OCI-LY7 (cell line): ENCODE results near the gene SLC35F4. TPM values are rescaled to one million over a fixed set of nuclear protein-coding genes. Genes with fewer than 3 reads are reported as not detected.

Experiments
- BruUV-seq: library from RNA; stranded (reverse); fragments of 400-500 nt; replicated peaks from 2 replicates; lab custom pipeline; 2021; lab: Mats Ljungman, UMichigan
- CTCF ChIA-PET: fragments of 300-600 bp; sonication (Branson Sonifier 250); formaldehyde crosslinking; loops from one replicate; lab custom pipeline; 2022; ENCODE audit warnings: antibody characterized with exemption; ENCODE audit not compliant: unreplicated experiment; lab: Charles Lee
- POLR2A ChIA-PET: fragments of 300-600 bp; sonication (Branson Sonifier 250); formaldehyde crosslinking; loops from one replicate; lab custom pipeline; 2022; ENCODE audit warnings: antibody characterized with exemption; lab: Charles Lee
- DNase-seq: peaks from one replicate; pipeline ENCODE4 v3.0.0-alpha.2; 2015; ENCODE audit warnings: low spot score
- H2AFZ ChIP-seq: fragments of 200-600 bp; sonication (generic), shearing (Covaris generic); 2 replicates; pipeline ENCODE4 v1.6.1; 2014; ENCODE audit warnings: mild to moderate bottlenecking, antibody characterized with exemption, low read length, moderate library complexity
- H3K27ac ChIP-seq: fragments of 200-600 bp; sonication (generic); 2 replicates; pipeline ENCODE4 v1.5.1; 2014; ENCODE audit warnings: mixed run types, low read depth, mild to moderate bottlenecking, moderate library complexity, low read length, inconsistent platforms; ENCODE audit not compliant: poor library complexity, severe bottlenecking
- H3K36me3 ChIP-seq: fragments of 200-600 bp; sonication (generic); 2 replicates; pipeline ENCODE4 v1.6.1; 2014; ENCODE audit warnings: mild to moderate bottlenecking, antibody characterized with exemption, low read length, moderate library complexity, mixed read lengths; ENCODE audit not compliant: insufficient read depth
- H3K4me1 ChIP-seq: fragments of 200-600 bp; sonication (generic); 2 replicates; pipeline ENCODE4 v1.5.1; 2014; ENCODE audit warnings: mild to moderate bottlenecking, low read length; ENCODE audit not compliant: insufficient read depth, poor library complexity, severe bottlenecking
- H3K4me2 ChIP-seq: fragments of 200-600 bp; sonication (generic); 2 replicates; pipeline ENCODE4 v1.6.1; 2014; ENCODE audit warnings: mild to moderate bottlenecking, low read length
- H3K4me3 ChIP-seq: fragments of 200-600 bp; sonication (generic); 2 replicates; pipeline ENCODE4 v1.5.1; 2014; ENCODE audit warnings: mild to moderate bottlenecking, low read depth, low read length; ENCODE audit not compliant: poor library complexity, severe bottlenecking
- H3K79me2 ChIP-seq: fragments of 200-600 bp; sonication (generic); 2 replicates; pipeline ENCODE4 v1.6.1; 2016; ENCODE audit warnings: low read depth, mild to moderate bottlenecking, low read length, moderate library complexity, mixed read lengths; ENCODE audit not compliant: insufficient read depth
- H3K9me2 ChIP-seq: fragments of 200-600 bp; sonication (generic); 2 replicates; pipeline ENCODE4 v1.6.1; 2016; ENCODE audit warnings: mild to moderate bottlenecking, low read length, mixed read lengths; ENCODE audit not compliant: insufficient read depth
- H3K9me3 ChIP-seq: fragments of 200-600 bp; sonication (generic); 2 replicates; pipeline ENCODE4 v1.6.1; 2014; ENCODE audit warnings: mild to moderate bottlenecking, mixed run types, low read length, mixed read lengths
- H4K20me1 ChIP-seq: fragments of 200-600 bp; sonication (generic); 2 replicates; pipeline ENCODE4 v1.6.1; 2014; ENCODE audit warnings: mild to moderate bottlenecking, antibody characterized with exemption, low read length, moderate library complexity, mixed read lengths; ENCODE audit not compliant: insufficient read depth
- CTCF ChIP-seq: fragments of 200-600 bp; sonication (generic); conservative IDR thresholded peaks from 2 replicates; pipeline ENCODE4 v1.5.1; 2014; ENCODE audit warnings: mild to moderate bottlenecking, antibody characterized with exemption, low read length, moderate library complexity, mixed read lengths
- EZH2phosphoT487 ChIP-seq: fragments of 200-600 bp; sonication (generic); IDR thresholded peaks from 2 replicates; pipeline ENCODE4 v1.6.1; 2018; ENCODE audit warnings: low read depth, borderline replicate concordance, mild to moderate bottlenecking, mixed run types, antibody characterized with exemption, low read length, moderate library complexity, mixed read lengths
- intact Hi-C: fragments of 100-400 bp; cut with micrococcal nuclease; formaldehyde crosslinking; loops from one replicate; pipeline ENCODE4 v1.10.0; 2022; ENCODE audit not compliant: unreplicated experiment
- total RNA-seq, 2 experiments: library from RNA; depleted of rRNA in 1 of 2; stranded (reverse); fragments of >200 nt in 1 of 2; shearing (Covaris generic) in 1 of 2; gene quantifications; 2 replicates each; pipeline ENCODE4 v1.2.3, GENCODE V29; 2014 to 2022

The SLC35F4 gene
- total RNA-seq, 2 experiments from 2014 or later, result not detected

DNA sequence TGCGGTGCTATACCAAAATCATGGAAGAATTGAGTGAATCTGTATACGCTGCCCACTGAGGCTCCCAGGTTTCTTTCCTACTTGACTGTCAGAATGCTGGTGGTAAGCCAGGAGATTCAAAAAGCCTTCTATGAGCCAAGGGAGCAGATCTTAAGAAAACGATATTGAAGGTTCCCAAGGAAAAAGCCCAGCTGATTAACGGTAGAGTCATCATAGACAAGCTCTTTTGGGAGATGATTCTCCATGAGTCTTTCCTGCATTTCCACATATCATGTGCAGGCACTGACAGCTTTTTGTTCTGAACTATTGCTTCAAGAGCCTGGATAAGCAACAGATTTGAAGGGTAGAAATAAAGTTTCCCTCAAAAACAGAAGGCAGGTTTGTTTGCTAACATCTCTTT is 17.5 kb downstream of the SLC35F4 start:
- ChIA-PET POLR2A (interaction anchor here (1.1 kb wide), 1 partner anchor 9 kb away, joined by 3 read pairs; no protein-coding TSS in a partner anchor), CTCF (no interaction called here)
- Histone ChIP-seq H3K9me2 (no peaks in the 10 kb centered on the region), H3K4me3 (no peak overlapping the region), H2AFZ (no peak overlapping the region), H3K79me2 (no peaks in the 10 kb centered on the region), H3K36me3 (no peaks in the 10 kb centered on the region), H4K20me1 (no peaks in the 10 kb centered on the region), H3K27ac (no peak overlapping the region), H3K9me3 (no peaks in the 10 kb centered on the region), H3K4me1 (no peaks in the 10 kb centered on the region), H3K4me2 (no peak overlapping the region)
- intact Hi-C loops, result no loop called here
- no TSS peak for BruUV-seq
- TF ChIP-seq EZH2phosphoT487 (no peak), CTCF (no peak)
- no peak for DNase-seq

DNA sequence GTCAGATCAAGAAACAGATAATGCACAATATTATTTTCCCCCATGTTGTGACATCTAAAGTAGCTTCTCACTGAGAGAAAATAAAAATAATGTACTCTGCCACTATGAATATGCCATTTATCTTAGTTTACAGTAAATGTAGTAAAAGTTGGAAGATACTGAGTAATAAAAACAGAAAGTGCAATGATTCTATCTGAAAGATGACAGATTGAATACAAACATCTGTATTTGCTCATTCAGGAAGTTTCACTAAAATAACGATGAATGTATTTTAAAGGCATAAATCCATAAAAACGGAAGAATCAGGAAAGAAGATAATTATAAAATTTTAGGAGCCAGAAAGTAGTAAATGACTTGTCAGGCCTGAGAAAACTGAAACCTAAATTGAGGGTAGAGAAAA is 18.2 kb downstream of the SLC35F4 start:
- intact Hi-C loops, result no loop called here
- Histone ChIP-seq H3K36me3 (no peaks in the 10 kb centered on the region), H3K79me2 (no peaks in the 10 kb centered on the region), H3K4me2 (no peak overlapping the region), H3K27ac (no peak overlapping the region), H3K4me3 (no peak overlapping the region), H3K9me2 (no peaks in the 10 kb centered on the region), H3K9me3 (no peaks in the 10 kb centered on the region), H4K20me1 (no peaks in the 10 kb centered on the region), H3K4me1 (no peaks in the 10 kb centered on the region), H2AFZ (no peak overlapping the region)
- ChIA-PET CTCF (no interaction called here), POLR2A (interaction anchor here (0.6 kb wide), 1 partner anchor 59 kb away, joined by 3 read pairs; no protein-coding TSS in a partner anchor)
- DNase-seq, result no peak
- TF ChIP-seq CTCF (no peak), EZH2phosphoT487 (no peak)
- no TSS peak for BruUV-seq

- H3K36me3 ChIP-seq, result no peaks in the 10 kb centered on the region
- no peak for DNase-seq
- ChIA-PET CTCF (no interaction called here), POLR2A (interaction anchor here (0.6 kb wide), 1 partner anchor 58 kb away, joined by 3 read pairs; no protein-coding TSS in a partner anchor)
- no peak overlapping the region for H3K27ac ChIP-seq
- no peaks in the 10 kb centered on the region for H3K9me3 ChIP-seq
- no peak overlapping the region for H3K4me3 ChIP-seq
- H3K4me1 ChIP-seq, result no peaks in the 10 kb centered on the region
- no peaks in the 10 kb centered on the region for H3K79me2 ChIP-seq
- no peak overlapping the region for H2AFZ ChIP-seq
- H3K9me2 ChIP-seq, result no peaks in the 10 kb centered on the region
- intact Hi-C loops, result no loop called here
- TF ChIP-seq EZH2phosphoT487 (no peak), CTCF (no peak)
- H3K4me2 ChIP-seq, result no peak overlapping the region
- no TSS peak for BruUV-seq
- H4K20me1 ChIP-seq, result no peaks in the 10 kb centered on the region
Observed at GRCh38 chr14:57847096-57847495, 18.8 kb downstream of the SLC35F4 start.
